ENCODE measurements around the gene CRHR1. TPM values are rescaled to one million over a fixed set of nuclear protein-coding genes. Genes with fewer than 3 reads are reported as not detected.

Gene CRHR1
- total RNA-seq, 1 experiment from 2014 or later: 1.6 TPM

DNA sequence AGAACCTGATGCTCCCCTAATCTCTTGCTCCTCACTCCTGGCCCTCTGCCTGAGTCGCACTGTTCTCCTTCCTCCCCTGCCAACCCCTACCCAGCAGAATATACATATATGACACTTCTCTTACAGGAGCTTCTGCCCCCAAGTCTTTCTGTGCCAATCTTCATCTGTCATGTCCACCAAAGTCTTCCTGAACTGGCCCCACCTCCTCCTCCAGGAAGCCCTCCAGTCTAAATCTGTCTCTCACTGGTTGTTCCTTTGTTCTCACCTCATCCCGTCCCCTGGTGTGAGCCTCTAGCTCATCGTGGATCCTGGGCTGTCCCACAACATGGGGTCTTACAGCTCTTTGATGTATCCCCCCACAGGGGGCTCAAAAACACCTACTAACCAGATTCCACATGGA is 8.3 kb downstream of the CRHR1 start:
- Mint-ChIP-seq H3K4me3 (no peak overlapping the region), H3K27ac (no peak overlapping the region), H3K36me3 (no peaks in the 10 kb centered on the region), H3K9me3 (no peaks in the 10 kb centered on the region), H3K4me1 (peaks cover 33% of the 10 kb centered on the region), H3K27me3 (ENCODE audit: low read depth) (peaks cover 21% of the 10 kb centered on the region)
- DNase-seq (ENCODE audit: low spot score): no peak
- no peak for ATAC-seq
- CTCF ChIA-PET: interaction anchor here (1.5 to 6.7 kb wide), 5 partner anchors 9 to 152 kb away, joined by 3 to 87 read pairs (median 4); partner anchors contain the start of gene CRHR1
- TF ChIP-seq ATF1 (CRISPR knock-in tag; IDR thresholded peaks at IDR 0.05) (no peak), ETV6 (CRISPR knock-in tag; IDR thresholded peaks at IDR 0.05) (no peak), ZNF423 (CRISPR knock-in tag; IDR thresholded peaks at IDR 0.05) (peak; percentile 77), SOX15 (CRISPR knock-in tag; IDR thresholded peaks at IDR 0.05) (no peak), NFYB (CRISPR knock-in tag; conservative IDR thresholded peaks at IDR 0.05; ENCODE audit: low read depth) (no peak), RORB (CRISPR knock-in tag; IDR thresholded peaks at IDR 0.05) (no peak), ARID4B (CRISPR knock-in tag; IDR thresholded peaks at IDR 0.05; ENCODE audit: borderline replicate concordance) (no peak)
- POLR2A ChIA-PET: no interaction called here

GRCh38 chr17:45792995-45793755 is 9.1 kb downstream of the CRHR1 start:
- Mint-ChIP-seq H3K36me3 (no peaks in the 10 kb centered on the region), H3K27ac (no peak overlapping the region), H3K9me3 (no peaks in the 10 kb centered on the region), H3K4me3 (no peak overlapping the region), H3K27me3 (ENCODE audit: low read depth) (peaks cover 14% of the 10 kb centered on the region), H3K4me1 (peaks cover 30% of the 10 kb centered on the region)
- no peak for DNase-seq (ENCODE audit: low spot score)
- POLR2A ChIA-PET: no interaction called here
- no peak for ATAC-seq
- TF ChIP-seq IRF2 (CRISPR knock-in tag; IDR thresholded peaks at IDR 0.05; ENCODE audit: borderline replicate concordance, low read depth) (no peak), E2F5 (CRISPR knock-in tag; IDR thresholded peaks at IDR 0.05) (no peak), SMAD4 (CRISPR knock-in tag; IDR thresholded peaks at IDR 0.05) (no peak), JAZF1 (CRISPR knock-in tag; IDR thresholded peaks at IDR 0.05) (no peak), TEAD4 (CRISPR knock-in tag; IDR thresholded peaks at IDR 0.05) (no peak), PRRX2 (CRISPR knock-in tag; IDR thresholded peaks at IDR 0.05) (no peak)
- TF ChIP-seq, protein P1, sequence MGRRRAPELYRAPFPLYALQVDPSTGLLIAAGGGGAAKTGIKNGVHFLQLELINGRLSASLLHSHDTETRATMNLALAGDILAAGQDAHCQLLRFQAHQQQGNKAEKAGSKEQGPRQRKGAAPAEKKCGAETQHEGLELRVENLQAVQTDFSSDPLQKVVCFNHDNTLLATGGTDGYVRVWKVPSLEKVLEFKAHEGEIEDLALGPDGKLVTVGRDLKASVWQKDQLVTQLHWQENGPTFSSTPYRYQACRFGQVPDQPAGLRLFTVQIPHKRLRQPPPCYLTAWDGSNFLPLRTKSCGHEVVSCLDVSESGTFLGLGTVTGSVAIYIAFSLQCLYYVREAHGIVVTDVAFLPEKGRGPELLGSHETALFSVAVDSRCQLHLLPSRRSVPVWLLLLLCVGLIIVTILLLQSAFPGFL (CRISPR knock-in tag; IDR thresholded peaks at IDR 0.05; ENCODE audit: borderline replicate concordance): no peak
- CTCF ChIA-PET: interaction anchor here (0.8 to 6.7 kb wide), 5 partner anchors 10 to 145 kb away, joined by 3 to 87 read pairs (median 4); partner anchors contain the start of gene CRHR1

DNA sequence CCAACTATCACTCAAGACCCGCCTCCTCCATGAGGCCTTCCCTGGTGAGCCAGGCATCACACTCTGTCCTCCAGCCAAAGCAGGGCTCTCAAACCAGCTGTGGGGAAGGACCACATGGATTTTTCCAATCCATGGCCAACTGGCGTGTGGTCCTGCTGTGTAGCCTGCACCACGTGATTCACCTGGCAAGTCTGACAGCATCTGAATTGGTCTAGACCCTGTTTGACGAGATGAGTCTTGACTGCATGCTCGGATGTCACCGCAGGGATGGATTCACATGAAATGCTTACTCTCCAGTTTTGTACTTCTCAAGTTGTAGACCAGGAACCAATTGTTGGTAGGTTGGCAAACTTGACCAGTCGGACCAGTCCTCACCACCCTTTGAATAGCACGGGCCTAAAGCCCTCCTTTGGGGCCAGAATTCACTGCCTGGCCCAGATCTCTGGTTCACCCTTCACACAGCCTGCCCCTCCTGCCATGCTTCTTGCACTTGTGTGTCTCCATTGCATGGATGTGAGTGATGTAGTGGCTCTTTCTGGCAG is 9.9 kb downstream of the CRHR1 start:
- Mint-ChIP-seq H3K4me3 (no peak overlapping the region), H3K27ac (no peak overlapping the region), H3K9me3 (no peaks in the 10 kb centered on the region), H3K27me3 (ENCODE audit: low read depth) (peaks cover 6% of the 10 kb centered on the region), H3K36me3 (no peaks in the 10 kb centered on the region), H3K4me1 (peaks cover 30% of the 10 kb centered on the region)
- no peak for ATAC-seq
- TF ChIP-seq PRRX2 (CRISPR knock-in tag; IDR thresholded peaks at IDR 0.05) (no peak), RORB (CRISPR knock-in tag; IDR thresholded peaks at IDR 0.05) (no peak), ZBTB21 (CRISPR knock-in tag; IDR thresholded peaks at IDR 0.05; ENCODE audit: borderline replicate concordance) (no peak), SOX15 (CRISPR knock-in tag; IDR thresholded peaks at IDR 0.05) (no peak)
- TF ChIP-seq, protein P2, sequence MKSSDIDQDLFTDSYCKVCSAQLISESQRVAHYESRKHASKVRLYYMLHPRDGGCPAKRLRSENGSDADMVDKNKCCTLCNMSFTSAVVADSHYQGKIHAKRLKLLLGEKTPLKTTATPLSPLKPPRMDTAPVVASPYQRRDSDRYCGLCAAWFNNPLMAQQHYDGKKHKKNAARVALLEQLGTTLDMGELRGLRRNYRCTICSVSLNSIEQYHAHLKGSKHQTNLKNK (CRISPR knock-in tag; IDR thresholded peaks at IDR 0.05): no peak
- POLR2A ChIA-PET: no interaction called here
- CTCF ChIA-PET: interaction anchor here (0.6 to 6.7 kb wide), 26 partner anchors 11 to 155 kb away, joined by 3 to 87 read pairs (median 5); partner anchors contain the start of genes CRHR1 and MAPT
- no peak for DNase-seq (ENCODE audit: low spot score)
